Gastrocnemius medialis (tissue), 4 donors: ENCODE results near the gene ZNF783.

Source experiments
- CTCF ChIP-seq, 5 experiments: fragments of 450-650 bp in 3 of 5; fragments of 200-600 bp in 2 of 5; sonication (generic) in 2 of 5; IDR thresholded peaks in 4 of 5; conservative IDR thresholded peaks in 1 of 5; 1 replicate in 4 of 5; 2 replicates in 1 of 5; pipeline ENCODE4 v1.5.1; 2016 to 2019; ENCODE audit warnings: antibody characterized with exemption in 5 of 5, mild to moderate bottlenecking in 3 of 5, moderate library complexity in 3 of 5
- POLR2A ChIP-seq, 2 donors: fragments of 450-650 bp; IDR thresholded peaks; one replicate each; pipeline ENCODE4 v1.6.1; 2017; ENCODE audit warnings: antibody characterized with exemption in 2 of 2, mild to moderate bottlenecking in 2 of 2, moderate library complexity in 2 of 2

DNA sequence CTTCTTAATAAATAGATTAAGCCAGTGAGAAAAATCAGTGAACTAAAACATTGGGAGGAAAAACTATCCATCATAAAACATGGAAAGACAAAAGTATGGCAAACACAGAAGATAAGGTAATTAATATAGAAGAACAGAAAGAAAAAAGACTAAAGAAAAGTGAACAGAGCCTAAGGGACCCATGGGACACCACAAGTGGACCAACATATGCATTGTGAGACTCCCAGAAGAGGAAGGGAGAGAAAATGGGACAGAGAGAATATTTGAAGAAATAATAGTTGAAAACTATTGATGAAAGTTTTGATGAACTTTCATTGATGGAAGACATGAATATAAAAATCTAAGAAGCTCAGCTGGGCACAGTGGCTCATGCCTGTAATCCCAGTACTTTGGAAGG lies 71.3 kb downstream of the ZNF783 start:
- TF ChIP-seq CTCF (IDR thresholded peaks at IDR 0.05 in 4 of 5, conservative IDR thresholded peaks at IDR 0.05 in 1 of 5) = no peak
- TF ChIP-seq POLR2A (IDR thresholded peaks at IDR 0.05) = no peak
